Anterior cingulate cortex (tissue), 58 donors: ENCODE data around the gene TSSK1B.
"Not testable (repeated sequence)": the region's sequence is repeated elsewhere in the genome, so short reads cannot be mapped to it uniquely, and the experiment has no call there.

Experiments used
- DNase-seq, 58 donors: peaks; one replicate each; lab custom pipeline; 2025; lab: John Stamatoyannopoulos, UW

The TSSK1B gene

GRCh38 chr5:113434889-113435288 is at the start of gene TSSK1B:
Gene TSSK1B (minus strand): TSS chr5:113434989. CDS start chr5:113434839, 150 bp downstream.
- no peak for DNase-seq

- DNase-seq = no peak
Measured at GRCh38 chr5:113480243-113480642, 45.5 kb upstream of the TSSK1B start.

- DNase-seq = no peak
Measured at GRCh38 chr5:113478691-113479090, 43.9 kb upstream of the TSSK1B start.

GRCh38 chr5:113474100-113474728 is 39.4 kb upstream of the TSSK1B start:
- DNase-seq = no peak

- DNase-seq = no peak
Measured at GRCh38 chr5:113463032-113463431, 28.2 kb upstream of the TSSK1B start.

GRCh38 chr5:113457106-113457505 is 22.3 kb upstream of the TSSK1B start:
- not testable (repeated sequence) for DNase-seq

- DNase-seq = no peak
Measured at GRCh38 chr5:113452941-113453340, 18.2 kb upstream of the TSSK1B start.

GRCh38 chr5:113451797-113452196 is 17.0 kb upstream of the TSSK1B start:
- no peak for DNase-seq

GRCh38 chr5:113450929-113451328 is 16.1 kb upstream of the TSSK1B start:
- no peak for DNase-seq

GRCh38 chr5:113450462-113450861 is 15.7 kb upstream of the TSSK1B start:
- no peak for DNase-seq

GRCh38 chr5:113448252-113448651 is 13.5 kb upstream of the TSSK1B start:
- DNase-seq = no peak

GRCh38 chr5:113447498-113448050 is 12.8 kb upstream of the TSSK1B start:
- no peak for DNase-seq

- DNase-seq = no peak
Measured at GRCh38 chr5:113446358-113446927, 11.7 kb upstream of the TSSK1B start.

GRCh38 chr5:113437111-113437510 is 2.3 kb upstream of the TSSK1B start:
- DNase-seq = no peak

GRCh38 chr5:113435575-113435974 is 786 bp upstream of the TSSK1B start:
- DNase-seq = peak in 20 of 58 donors; percentile 2 to 54 (median 8)

- DNase-seq = no peak
Measured at GRCh38 chr5:113433862-113434612, 752 bp downstream of the TSSK1B start.

GRCh38 chr5:113433071-113433470 is 1.7 kb downstream of the TSSK1B start:
- DNase-seq = no peak

GRCh38 chr5:113427871-113428574 is 6.8 kb downstream of the TSSK1B start:
- DNase-seq = no peak

GRCh38 chr5:113425909-113426308 is 8.9 kb downstream of the TSSK1B start:
- no peak for DNase-seq

- no peak for DNase-seq
Measured at GRCh38 chr5:113421693-113422092, 13.1 kb downstream of the TSSK1B start.

- no peak for DNase-seq
Measured at GRCh38 chr5:113405530-113405929, 29.3 kb downstream of the TSSK1B start.
